Skeletal muscle tissue (tissue), 4 donors: ENCODE data around the gene POMGNT1. TPM values are rescaled to one million over a fixed set of nuclear protein-coding genes. Genes with fewer than 3 reads are reported as not detected.

Experiments
- H3K27ac ChIP-seq: one replicate; pipeline ENCODE4 v1.7.0; 2013; ENCODE audit warnings: mild to moderate bottlenecking, low read depth, low read length, inconsistent platforms
- H3K27me3 ChIP-seq, 3 donors: one replicate each; pipeline ENCODE4 v1.7.0; 2013; ENCODE audit warnings: low read length in 3 of 3; ENCODE audit not compliant: control insufficient read depth in 3 of 3, insufficient read depth in 3 of 3
- H3K36me3 ChIP-seq, 3 donors: one replicate each; pipeline ENCODE4 v1.7.0; 2013; ENCODE audit warnings: low read length in 3 of 3; ENCODE audit not compliant: control insufficient read depth in 3 of 3, insufficient read depth in 3 of 3
- H3K4me1 ChIP-seq, 3 donors: one replicate each; pipeline ENCODE4 v1.7.0; 2013; ENCODE audit warnings: low read length in 3 of 3, mild to moderate bottlenecking in 3 of 3; ENCODE audit not compliant: control insufficient read depth in 3 of 3, insufficient read depth in 3 of 3
- H3K4me3 ChIP-seq, 3 donors: one replicate each; pipeline ENCODE4 v1.7.0; 2013; ENCODE audit warnings: low read length in 3 of 3
- H3K9ac ChIP-seq, 3 donors: one replicate each; pipeline ENCODE4 v1.7.0; 2013; ENCODE audit warnings: low read length in 3 of 3, mild to moderate bottlenecking in 3 of 3, moderate library complexity in 2 of 3, low read depth in 1 of 3
- H3K9me3 ChIP-seq, 3 donors: one replicate each; pipeline ENCODE4 v1.7.0; 2013; ENCODE audit warnings: low read length in 3 of 3; ENCODE audit not compliant: control insufficient read depth in 3 of 3
- total RNA-seq: library from RNA; depleted of rRNA; stranded (reverse); fragments of >200 nt; gene quantifications from one replicate; pipeline ENCODE4 v1.2.3, GENCODE V29; 2014
- donor health status: Osteomylitis.

The POMGNT1 gene
- total RNA-seq, 1 donor from 2014 or later, result 23.5 TPM

- H3K4me1 ChIP-seq, result peaks cover 22 to 37% (median 27%) of the 10 kb centered on the region in 3 donors
- H3K9ac ChIP-seq, result peak overlapping the region in 1 of 3 donors; percentile 5
- no peak overlapping the region for H3K4me3 ChIP-seq
- peak overlapping the region; percentile 81 for H3K27ac ChIP-seq
- no peaks in the 10 kb centered on the region for H3K9me3 ChIP-seq
- peaks cover 12 to 20% (median 17%) of the 10 kb centered on the region in 3 donors for H3K36me3 ChIP-seq
- H3K27me3 ChIP-seq, result no peaks in the 10 kb centered on the region
These were observed 13.1 kb downstream of the POMGNT1 start for GRCh38 chr1:46184920-46185658.

DNA sequence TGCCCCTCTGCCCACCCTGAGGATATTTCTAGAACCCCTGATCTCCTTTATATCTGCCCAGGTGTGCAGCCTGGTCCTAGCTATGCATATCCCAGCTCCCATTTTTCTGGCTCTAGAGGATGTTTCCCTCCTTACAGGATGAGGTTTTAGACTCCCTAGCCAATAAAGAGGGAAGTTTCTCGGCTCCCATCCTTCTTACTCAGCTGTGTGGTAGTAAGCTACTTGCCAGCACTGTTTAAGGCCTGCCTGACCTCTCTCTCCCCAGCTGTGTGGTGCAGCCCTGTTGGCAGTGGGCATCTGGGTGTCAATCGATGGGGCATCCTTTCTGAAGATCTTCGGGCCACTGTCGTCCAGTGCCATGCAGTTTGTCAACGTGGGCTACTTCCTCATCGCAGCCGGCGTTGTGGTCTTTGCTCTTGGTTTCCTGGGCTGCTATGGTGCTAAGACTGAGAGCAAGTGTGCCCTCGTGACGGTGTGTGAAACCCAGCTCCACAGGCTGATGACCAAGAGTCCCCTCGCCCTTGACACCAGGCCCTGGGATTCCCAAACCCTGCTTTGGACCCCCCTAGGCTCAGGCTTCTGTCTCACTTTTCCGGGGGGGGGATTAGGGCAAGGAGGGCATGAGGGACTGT, 14.2 kb downstream of the POMGNT1 start:
- no peak overlapping the region for H3K4me3 ChIP-seq
- peak overlapping the region; percentile 47 to 55 (median 55) for H3K9ac ChIP-seq
- H3K9me3 ChIP-seq, result no peaks in the 10 kb centered on the region
- H3K4me1 ChIP-seq, result peaks cover 26 to 46% (median 28%) of the 10 kb centered on the region in 3 donors
- H3K27ac ChIP-seq, result peak overlapping the region; percentile 81
- H3K36me3 ChIP-seq, result peaks cover 8 to 13% (median 11%) of the 10 kb centered on the region in 3 donors
- H3K27me3 ChIP-seq, result no peaks in the 10 kb centered on the region

DNA sequence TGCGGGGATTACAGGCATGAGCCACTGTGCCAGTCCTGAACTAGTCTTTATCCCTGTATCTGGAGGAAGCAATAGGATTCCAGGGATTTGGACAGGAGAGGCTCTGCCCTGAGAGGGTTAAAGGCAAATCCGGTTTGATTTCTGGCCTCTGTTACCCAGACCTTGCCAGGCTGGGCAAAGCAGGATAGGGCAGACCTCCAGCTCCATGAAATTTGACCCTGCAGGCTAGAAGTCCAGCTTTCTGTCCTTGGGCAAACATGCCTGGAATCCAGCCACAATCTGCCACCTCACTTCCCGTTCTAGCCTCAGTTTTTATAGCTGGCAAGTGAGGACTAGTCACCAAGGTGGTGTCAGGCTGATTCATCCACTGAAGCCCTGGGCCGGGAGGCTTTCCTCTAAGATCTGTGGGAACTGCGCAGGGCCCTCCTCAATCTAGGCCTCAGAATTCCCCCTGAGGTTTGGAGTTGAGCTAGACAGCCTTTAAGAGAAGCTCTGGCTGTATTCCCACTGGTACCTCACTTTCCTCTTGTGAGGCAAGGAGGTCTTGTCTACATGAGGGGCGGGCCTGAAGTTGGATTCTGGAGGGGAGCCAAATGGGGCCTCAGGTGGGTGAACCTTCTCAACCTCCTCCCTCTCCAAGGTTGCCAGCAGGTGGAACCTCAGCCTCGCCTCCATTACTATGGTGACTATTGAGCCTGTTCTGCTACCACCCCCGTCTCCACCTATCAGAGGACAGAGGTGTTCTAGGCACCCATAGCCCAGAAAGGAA, 15.0 kb downstream of the POMGNT1 start:
- Histone ChIP-seq H3K27ac (peak overlapping the region; percentile 81), H3K27me3 (no peaks in the 10 kb centered on the region), H3K9ac (peak overlapping the region; percentile 47 to 55 (median 55)), H3K36me3 (peaks cover 5% of the 10 kb centered on the region in 3 donors), H3K9me3 (no peaks in the 10 kb centered on the region), H3K4me1 (peaks cover 25 to 46% (median 26%) of the 10 kb centered on the region in 3 donors), H3K4me3 (no peak overlapping the region)

DNA sequence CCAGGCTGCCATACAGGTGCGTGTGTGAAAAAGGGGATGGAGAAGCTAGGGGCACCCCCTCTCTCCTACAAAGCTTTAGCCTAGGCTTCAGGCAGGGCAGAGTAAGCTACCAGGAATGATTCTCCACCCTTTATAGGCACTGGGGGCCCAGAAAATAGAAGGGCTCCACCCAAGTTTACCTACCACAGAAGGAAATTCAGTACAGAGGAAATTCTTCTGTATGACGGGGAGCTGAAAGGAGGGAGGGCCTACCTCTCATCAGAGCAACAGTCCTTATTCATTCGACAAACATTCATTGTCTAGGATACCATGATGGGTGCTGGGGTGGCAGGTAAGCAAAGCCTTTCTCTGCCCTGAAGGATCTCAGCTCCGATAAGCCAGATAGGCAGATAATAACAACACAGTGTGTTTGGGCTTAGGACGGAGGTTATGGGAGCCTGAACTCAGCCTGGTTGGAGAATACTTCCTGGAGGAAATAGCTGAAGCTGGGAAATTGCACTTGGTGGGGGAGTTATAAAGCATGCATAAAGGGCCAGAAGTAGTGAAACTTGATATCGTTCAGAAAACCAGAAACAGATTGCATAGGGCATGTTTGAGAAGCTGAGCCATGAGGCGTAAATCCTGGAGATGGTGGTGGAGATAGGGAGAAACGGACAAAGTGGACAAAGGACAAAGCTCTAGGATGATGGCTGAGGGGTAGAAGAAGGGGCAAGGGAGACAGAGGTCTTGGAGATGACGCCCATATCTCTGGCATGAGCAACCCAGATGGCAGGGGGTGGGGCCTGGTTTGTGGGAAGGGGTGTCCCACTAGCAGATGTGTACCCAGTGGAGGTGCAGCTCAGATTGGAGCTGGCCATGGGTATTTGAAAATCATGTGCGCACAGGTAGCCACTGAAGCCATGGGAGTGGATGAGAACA, 16.6 kb downstream of the POMGNT1 start:
- Histone ChIP-seq H3K36me3 (no peaks in the 10 kb centered on the region), H3K27ac (peak overlapping the region; percentile 3), H3K4me1 (peaks cover 25 to 42% (median 26%) of the 10 kb centered on the region in 3 donors)

DNA sequence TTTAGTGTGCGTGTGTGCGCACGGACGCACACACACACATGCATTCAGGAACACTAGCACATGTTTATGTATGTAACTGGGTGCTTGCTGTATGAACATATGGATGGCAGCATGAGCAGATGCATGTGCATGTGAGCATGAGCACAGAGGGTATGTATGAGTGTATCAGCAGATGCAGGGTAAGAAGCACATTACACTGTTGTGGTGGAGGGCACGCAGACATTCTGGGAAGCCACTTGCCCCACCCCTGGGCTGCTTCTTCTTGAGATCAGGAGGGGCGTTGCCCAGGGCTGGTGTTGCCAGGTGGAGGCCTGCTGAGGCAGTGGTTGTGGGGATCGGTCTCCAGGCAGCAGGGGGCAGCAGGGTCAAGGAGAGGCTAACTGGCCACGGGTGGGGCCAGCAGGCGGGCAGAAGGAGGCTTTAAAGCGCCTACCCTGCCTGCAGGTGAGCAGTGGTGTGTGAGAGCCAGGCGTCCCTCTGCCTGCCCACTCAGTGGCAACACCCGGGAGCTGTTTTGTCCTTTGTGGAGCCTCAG, 18.1 kb downstream of the POMGNT1 start:
- peaks cover 28 to 45% (median 31%) of the 10 kb centered on the region in 3 donors for H3K4me1 ChIP-seq
- peaks cover 0 to under 1% (median 0%) of the 10 kb centered on the region in 3 donors for H3K36me3 ChIP-seq
- no peaks in the 10 kb centered on the region for H3K9me3 ChIP-seq
- H3K27me3 ChIP-seq, result no peaks in the 10 kb centered on the region
- H3K27ac ChIP-seq, result no peak overlapping the region
- no peak overlapping the region for H3K4me3 ChIP-seq
- H3K9ac ChIP-seq, result no peak overlapping the region

More for the DNA sequence above, 16.6 kb downstream of the POMGNT1 start:
- Histone ChIP-seq H3K9me3 (no peaks in the 10 kb centered on the region), H3K9ac (peak overlapping the region in 1 of 3 donors; percentile 33), H3K4me3 (no peak overlapping the region), H3K27me3 (no peaks in the 10 kb centered on the region)

GRCh38 chr1:46179138-46180081, 18.8 kb downstream of the POMGNT1 start:
- Histone ChIP-seq H3K4me3 (no peak overlapping the region), H3K9ac (peak overlapping the region in 1 of 3 donors; percentile 43), H3K4me1 (peaks cover 35 to 47% (median 39%) of the 10 kb centered on the region in 3 donors), H3K36me3 (peaks cover 0 to 2% (median 0%) of the 10 kb centered on the region in 3 donors), H3K27ac (no peak overlapping the region), H3K27me3 (no peaks in the 10 kb centered on the region), H3K9me3 (no peaks in the 10 kb centered on the region)

- Histone ChIP-seq H3K36me3 (peaks cover 0 to 2% (median 0%) of the 10 kb centered on the region in 3 donors), H3K9me3 (no peaks in the 10 kb centered on the region), H3K27ac (peak within 1 kb of the TSS; percentile 59), H3K27me3 (no peaks in the 10 kb centered on the region), H3K4me3 (no peak within 1 kb of the TSS), H3K4me1 (peaks cover 43 to 48% (median 48%) of the 10 kb centered on the region in 3 donors), H3K9ac (peak within 1 kb of the TSS in 1 of 3 donors; percentile 71)
These were observed 21.9 kb downstream of the POMGNT1 start, which contains the start of gene P3R3URF for GRCh38 chr1:46176211-46176865. Gene P3R3URF, minus strand, starts transcription at chr1:46176488. Its CDS starts 17 bp downstream, at chr1:46176471.

GRCh38 chr1:46175243-46175642, 23.0 kb downstream of the POMGNT1 start:
- peaks cover 43 to 50% (median 49%) of the 10 kb centered on the region in 3 donors for H3K4me1 ChIP-seq
- H3K27me3 ChIP-seq, result no peaks in the 10 kb centered on the region
- peak overlapping the region in 2 of 3 donors; percentile 18 to 60 for H3K4me3 ChIP-seq
- no peaks in the 10 kb centered on the region for H3K9me3 ChIP-seq
- H3K9ac ChIP-seq, result peak overlapping the region in 2 of 3 donors; percentile 64 to 71
- H3K36me3 ChIP-seq, result peaks cover 0 to 2% (median 0%) of the 10 kb centered on the region in 3 donors
- peak overlapping the region; percentile 59 for H3K27ac ChIP-seq
